Measurements from ENCODE around the gene NAT8L. TPM values are rescaled to one million over a fixed set of nuclear protein-coding genes. Genes with fewer than 3 reads are reported as not detected.

NAT8L gene
- total and polyA plus RNA-seq, 2 experiments from 2014 or later, result 1.5 to 2.7 TPM

DNA sequence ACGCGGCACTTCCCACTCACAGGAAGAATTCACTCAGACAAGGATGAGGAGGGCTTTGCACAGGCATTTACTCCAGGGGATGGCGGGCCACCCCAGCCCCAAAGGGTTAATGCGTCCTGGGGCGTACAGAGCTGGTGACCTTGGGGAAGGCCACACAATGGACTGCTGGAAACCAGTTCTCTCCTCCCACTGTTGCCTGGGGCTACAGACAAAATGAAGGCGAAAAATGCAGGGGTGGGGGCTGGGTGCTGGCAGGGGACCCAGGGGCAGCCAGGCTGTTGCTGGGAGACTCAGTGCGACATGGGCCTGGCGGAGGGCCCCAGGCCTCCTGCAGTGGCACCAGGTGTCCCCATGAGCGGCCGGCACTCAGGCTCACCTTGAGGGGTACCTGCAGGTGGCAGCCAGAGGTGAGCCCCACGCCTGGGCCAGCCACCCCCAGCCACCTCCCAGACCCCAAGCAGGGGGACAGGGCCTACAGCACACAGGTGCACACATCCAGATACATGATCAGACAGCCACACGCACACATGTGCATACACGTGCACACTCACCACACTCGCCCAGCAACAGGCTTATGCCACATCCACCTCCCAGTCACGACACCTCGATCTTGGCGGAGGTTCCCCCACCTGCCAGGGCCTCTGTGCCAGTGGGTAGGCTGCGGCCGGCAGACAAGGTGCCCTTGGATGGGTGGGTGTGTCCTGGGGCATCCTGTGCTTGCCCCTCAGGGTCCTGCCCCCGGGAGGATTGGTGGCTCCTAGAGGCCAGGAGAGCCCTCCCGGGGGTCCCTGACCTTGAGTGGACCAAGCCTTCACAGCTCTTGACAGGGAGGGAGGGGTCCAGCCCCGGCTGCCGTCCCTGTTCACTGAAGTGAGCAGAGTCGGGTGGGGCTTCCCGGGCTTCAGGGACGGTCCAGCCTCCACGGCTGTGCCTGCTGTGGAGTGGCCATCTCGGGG, 13.1 kb downstream of the NAT8L start:
- Histone ChIP-seq H3K27me3 (no peaks in the 10 kb centered on the region), H3K9me3 (ENCODE audit: low read depth) (no peaks in the 10 kb centered on the region), H2AFZ (no peak overlapping the region), H3K4me3 (no peak overlapping the region), H3K4me1 (ENCODE audit: insufficient read depth) (no peaks in the 10 kb centered on the region), H3K9me2 (replicated peaks; ENCODE audit: insufficient read depth) (no peaks in the 10 kb centered on the region), H4K20me1 (ENCODE audit: insufficient read depth, poor library complexity, severe bottlenecking) (no peaks in the 10 kb centered on the region), H3K36me3 (replicated peaks; ENCODE audit: insufficient read depth, low read depth) (no peaks in the 10 kb centered on the region), H3K4me2 (no peak overlapping the region), H3K27ac (no peak overlapping the region), H3K79me2 (no peaks in the 10 kb centered on the region)
- TF ChIP-seq EZH2 (IDR thresholded peaks at IDR 0.05; ENCODE audit: borderline replicate concordance) (no peak), EZH2phosphoT487 (IDR thresholded peaks at IDR 0.05; ENCODE audit: low read depth, severe bottlenecking, unreplicated experiment) (no peak)
- TF ChIP-seq, protein P1, sequence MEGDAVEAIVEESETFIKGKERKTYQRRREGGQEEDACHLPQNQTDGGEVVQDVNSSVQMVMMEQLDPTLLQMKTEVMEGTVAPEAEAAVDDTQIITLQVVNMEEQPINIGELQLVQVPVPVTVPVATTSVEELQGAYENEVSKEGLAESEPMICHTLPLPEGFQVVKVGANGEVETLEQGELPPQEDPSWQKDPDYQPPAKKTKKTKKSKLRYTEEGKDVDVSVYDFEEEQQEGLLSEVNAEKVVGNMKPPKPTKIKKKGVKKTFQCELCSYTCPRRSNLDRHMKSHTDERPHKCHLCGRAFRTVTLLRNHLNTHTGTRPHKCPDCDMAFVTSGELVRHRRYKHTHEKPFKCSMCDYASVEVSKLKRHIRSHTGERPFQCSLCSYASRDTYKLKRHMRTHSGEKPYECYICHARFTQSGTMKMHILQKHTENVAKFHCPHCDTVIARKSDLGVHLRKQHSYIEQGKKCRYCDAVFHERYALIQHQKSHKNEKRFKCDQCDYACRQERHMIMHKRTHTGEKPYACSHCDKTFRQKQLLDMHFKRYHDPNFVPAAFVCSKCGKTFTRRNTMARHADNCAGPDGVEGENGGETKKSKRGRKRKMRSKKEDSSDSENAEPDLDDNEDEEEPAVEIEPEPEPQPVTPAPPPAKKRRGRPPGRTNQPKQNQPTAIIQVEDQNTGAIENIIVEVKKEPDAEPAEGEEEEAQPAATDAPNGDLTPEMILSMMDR (IDR thresholded peaks at IDR 0.05; ENCODE audit: poor library complexity), result no peak
- WGBS (ENCODE audit: low lambda C conversion rate, missing lambda C conversion rate), result 73% methylated on average over 28 of the region's 28 CpGs
- no peak for DNase-seq (ENCODE audit: low spot score)

DNA sequence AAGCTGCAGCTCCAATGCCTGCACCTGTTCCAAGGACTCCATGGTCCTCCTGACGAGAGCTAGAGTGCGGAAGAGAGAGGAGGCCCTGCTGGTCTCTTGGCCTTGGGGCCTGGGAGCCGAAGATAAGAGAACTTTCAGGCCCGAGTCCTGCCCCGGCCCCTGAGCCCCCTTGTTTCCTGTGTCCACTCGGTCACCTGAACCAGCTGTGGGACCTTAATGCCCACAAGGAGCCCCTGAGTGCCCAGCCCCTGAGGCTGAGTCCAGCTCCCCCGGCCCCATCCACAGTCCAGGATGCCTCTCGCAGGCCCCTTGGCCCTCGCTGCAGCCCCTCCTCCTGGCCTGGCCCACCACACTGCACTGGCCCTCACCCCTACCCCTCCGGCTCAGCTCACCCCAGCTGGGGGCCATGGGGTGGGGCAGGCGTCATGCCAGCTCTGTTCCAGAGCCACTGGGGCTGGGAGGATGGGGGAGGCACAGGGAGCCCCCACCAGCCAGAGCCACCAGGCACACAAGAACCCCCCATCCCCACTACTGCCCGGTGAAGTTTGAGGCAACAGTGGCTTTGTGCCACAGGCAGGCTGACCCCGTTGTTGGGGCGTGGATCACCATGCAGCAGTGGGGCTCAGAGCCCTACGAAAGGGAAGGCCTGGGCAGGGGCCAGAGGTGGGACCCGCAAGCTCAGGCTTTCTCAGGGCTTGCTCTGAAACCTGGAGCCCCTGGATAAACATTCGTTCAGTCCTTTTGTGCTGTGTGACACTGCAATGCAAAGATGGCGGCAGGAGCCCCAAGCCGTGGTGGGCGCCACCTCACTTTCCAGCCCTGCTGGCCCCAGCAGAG, 14.1 kb downstream of the NAT8L start:
- TF ChIP-seq EZH2phosphoT487 (IDR thresholded peaks at IDR 0.05; ENCODE audit: low read depth, severe bottlenecking, unreplicated experiment) (no peak), EZH2 (IDR thresholded peaks at IDR 0.05; ENCODE audit: borderline replicate concordance) (no peak)
- TF ChIP-seq, protein P1 (IDR thresholded peaks at IDR 0.05; ENCODE audit: poor library complexity), result no peak
- Histone ChIP-seq H4K20me1 (ENCODE audit: insufficient read depth, poor library complexity, severe bottlenecking) (no peaks in the 10 kb centered on the region), H2AFZ (no peak overlapping the region), H3K4me2 (no peak overlapping the region), H3K9me3 (ENCODE audit: low read depth) (no peaks in the 10 kb centered on the region), H3K9me2 (replicated peaks; ENCODE audit: insufficient read depth) (no peaks in the 10 kb centered on the region), H3K4me3 (no peak overlapping the region), H3K27me3 (no peaks in the 10 kb centered on the region), H3K4me1 (ENCODE audit: insufficient read depth) (no peaks in the 10 kb centered on the region), H3K36me3 (replicated peaks; ENCODE audit: insufficient read depth, low read depth) (no peaks in the 10 kb centered on the region), H3K27ac (no peak overlapping the region), H3K79me2 (no peaks in the 10 kb centered on the region)
- WGBS (ENCODE audit: low lambda C conversion rate, missing lambda C conversion rate), result 91% methylated on average over 20 of the region's 20 CpGs
- no peak for DNase-seq (ENCODE audit: low spot score)

DNA sequence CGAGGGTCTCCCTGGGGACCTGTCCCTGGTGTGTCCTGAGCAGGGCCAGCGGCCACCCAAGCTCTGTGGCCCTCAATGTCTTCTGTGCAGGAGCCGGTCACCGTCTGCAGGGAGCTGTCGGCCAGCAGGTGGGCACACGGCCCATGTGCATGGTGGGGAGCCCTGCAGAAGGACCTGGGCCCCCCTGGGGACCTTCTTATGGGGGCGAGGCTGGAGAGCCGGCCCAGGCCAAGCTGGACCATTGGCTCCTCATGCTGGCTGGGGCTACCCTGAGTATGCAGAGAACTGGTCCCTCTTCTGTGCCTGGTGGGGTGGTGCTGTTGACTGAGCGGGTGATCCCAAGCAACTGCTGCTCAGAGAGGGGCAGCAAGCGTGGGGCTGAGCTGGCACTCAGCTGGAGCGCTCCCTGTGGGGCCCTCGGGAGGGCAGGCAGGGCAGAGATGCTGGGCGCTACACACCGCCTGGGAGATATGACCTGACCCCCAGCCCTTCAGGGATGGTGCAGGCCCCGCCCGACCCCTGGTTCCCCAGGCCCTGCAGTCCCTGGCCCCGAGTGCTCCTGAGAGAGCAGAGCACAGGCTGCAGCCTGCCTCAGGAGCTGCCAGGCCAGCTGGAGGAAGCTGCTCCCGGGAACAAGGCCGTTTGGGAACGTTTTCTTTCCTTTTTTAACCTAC, 14.8 kb downstream of the NAT8L start:
- Histone ChIP-seq H3K4me3 (no peak overlapping the region), H3K27me3 (no peaks in the 10 kb centered on the region), H3K9me2 (replicated peaks; ENCODE audit: insufficient read depth) (no peaks in the 10 kb centered on the region), H3K4me2 (no peak overlapping the region), H3K79me2 (no peaks in the 10 kb centered on the region), H4K20me1 (ENCODE audit: insufficient read depth, poor library complexity, severe bottlenecking) (no peaks in the 10 kb centered on the region), H3K36me3 (replicated peaks; ENCODE audit: insufficient read depth, low read depth) (no peaks in the 10 kb centered on the region), H3K27ac (no peak overlapping the region), H3K9me3 (ENCODE audit: low read depth) (no peaks in the 10 kb centered on the region), H2AFZ (no peak overlapping the region), H3K4me1 (ENCODE audit: insufficient read depth) (no peaks in the 10 kb centered on the region)
- DNase-seq (ENCODE audit: low spot score), result no peak
- 89% methylated on average over 15 of the region's 20 CpGs for WGBS (ENCODE audit: low lambda C conversion rate, missing lambda C conversion rate)
- TF ChIP-seq EZH2phosphoT487 (IDR thresholded peaks at IDR 0.05; ENCODE audit: low read depth, severe bottlenecking, unreplicated experiment), result no peak
- TF ChIP-seq, protein P1 (IDR thresholded peaks at IDR 0.05; ENCODE audit: poor library complexity), result no peak
